ENCODE results near the gene ANKRD23.
A peak's percentile ranks its signal among the peaks of the same experiment; 100 is the strongest.
"Not testable (repeated sequence)": the region's sequence is repeated elsewhere in the genome, so short reads cannot be mapped to it uniquely, and the experiment has no call there.

Gene ANKRD23

DNA sequence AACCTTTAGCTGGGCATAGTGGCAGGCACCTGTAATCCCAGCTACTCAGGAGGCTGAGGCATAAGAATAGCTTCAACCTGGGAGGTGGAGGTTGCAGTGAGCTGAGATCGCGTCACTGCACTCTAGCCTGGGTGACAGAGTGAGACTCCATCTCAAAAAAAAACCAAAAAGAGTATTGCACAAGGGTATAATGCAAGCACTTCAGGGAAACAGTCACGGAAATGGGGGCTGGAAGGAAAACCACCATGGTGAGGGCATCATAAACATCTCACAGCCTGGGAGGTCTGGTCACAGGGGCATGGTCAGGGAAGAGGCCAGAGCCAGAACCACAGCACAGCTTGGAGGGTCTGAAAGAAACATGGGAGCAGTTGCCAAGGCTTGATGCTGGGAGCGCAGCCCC lies 19.2 kb upstream of the ANKRD23 start:
- not testable (repeated sequence) for DNase-seq

DNA sequence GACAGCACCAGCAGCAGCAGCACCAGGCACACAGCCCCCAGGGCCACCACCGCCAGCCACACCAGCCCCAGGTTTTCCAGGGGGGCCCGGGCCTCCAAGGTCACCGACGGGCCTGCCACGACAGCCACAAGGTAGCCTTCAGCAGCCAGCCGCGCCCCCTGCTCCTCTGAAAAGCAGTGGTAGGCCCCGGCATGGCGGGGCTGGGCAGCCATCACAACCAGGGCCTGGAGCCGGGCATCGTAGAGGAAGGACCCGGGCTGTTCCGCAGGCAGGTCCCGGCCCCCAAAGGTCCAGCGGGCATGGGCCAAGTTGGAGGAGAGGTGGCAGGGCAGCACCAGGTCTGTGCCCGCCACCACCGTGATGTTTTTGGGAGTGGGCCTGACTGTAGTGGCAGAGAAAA lies 17.3 kb upstream of the ANKRD23 start:
- DNase-seq = no peak

GRCh38 chr2:96860065-96861029 lies 16.5 kb upstream of the ANKRD23 start:
- no peak for DNase-seq

DNA sequence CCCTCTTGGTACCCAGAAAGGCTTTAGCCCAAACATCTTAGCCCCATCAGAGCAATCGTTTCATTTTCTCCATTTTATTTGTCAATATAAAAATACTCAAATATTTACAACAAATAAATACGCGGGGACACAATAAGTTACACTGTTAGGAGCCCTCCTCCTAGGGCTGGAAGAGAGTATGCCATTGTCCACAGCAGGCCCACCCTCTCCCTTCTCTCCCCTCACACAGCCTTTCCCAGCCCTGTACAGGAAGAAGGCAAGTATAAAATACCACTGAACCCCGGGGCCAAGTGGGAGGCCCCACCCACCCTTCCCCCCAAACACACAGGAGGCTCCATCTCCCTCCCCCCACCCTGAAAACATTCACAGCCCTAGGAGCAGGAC lies 15.9 kb upstream of the ANKRD23 start:
- DNase-seq = no peak

GRCh38 chr2:96859099-96859649 lies 15.4 kb upstream of the ANKRD23 start:
- no peak for DNase-seq

DNA sequence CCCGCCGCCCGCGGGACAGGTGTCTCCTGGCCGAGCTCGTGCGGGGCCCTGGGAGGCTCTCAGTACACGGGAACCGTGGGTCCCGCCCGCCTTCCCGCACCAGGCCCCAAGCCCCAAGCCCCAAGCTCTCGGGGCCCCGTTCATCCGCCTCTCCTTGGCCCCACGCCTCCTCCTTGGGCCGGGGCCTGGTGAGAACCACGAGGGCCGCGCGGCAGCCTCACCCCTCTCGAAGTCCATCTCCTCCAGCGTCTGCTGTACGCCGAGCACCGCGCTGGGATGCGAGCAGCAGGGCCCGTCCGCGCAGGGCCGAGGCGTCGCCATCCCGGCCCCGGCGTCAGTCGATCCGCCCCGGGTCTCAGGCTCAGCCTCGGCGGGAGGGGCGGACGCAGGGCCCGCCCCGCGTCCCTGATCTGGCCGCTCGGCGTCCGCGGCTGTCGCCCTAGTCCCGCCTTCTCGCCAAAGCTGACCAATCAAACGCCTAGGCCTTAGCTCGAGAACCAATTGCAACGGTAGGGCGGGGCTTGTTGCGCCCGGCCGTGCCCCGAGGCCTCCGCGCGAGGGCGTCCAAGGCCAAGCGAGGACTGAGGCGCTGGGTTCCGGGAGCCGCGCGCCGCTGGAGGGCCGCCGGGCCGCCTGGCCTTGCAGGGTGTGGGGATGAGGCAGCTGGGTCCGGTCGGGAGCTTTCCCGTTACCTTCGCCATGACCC lies 14.0 kb upstream of the ANKRD23 start, which contains the start of gene ANKRD39:
TSS of gene ANKRD39 (minus strand) at position 350 of the 706 bp plus-strand sequence. CDS start at position 321, 29 bp downstream.
- peak; percentile 96 for DNase-seq

- no peak for DNase-seq
These were observed 13.2 kb upstream of the ANKRD23 start for GRCh38 chr2:96856776-96857666.

- no peak for DNase-seq
These were observed 9.5 kb upstream of the ANKRD23 start for GRCh38 chr2:96853321-96853720.

DNA sequence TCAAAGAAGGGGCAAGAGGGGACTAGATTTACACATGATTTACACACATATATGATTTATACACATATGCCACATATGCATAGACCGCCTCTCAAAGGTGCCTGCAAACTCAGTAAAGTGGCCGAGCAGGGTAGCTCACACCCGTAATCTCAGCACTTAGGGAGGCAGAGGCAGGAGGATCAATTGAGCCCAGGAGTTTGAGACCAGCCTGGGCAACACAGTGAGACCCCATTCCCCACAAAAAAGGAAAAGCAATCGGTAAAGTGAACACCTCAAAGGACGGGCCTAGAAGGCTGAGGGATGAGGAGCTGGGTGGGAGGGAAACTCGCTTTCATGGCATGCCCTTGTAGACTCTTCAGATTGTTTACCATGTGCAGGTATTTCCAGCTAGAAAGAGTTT lies 8.8 kb upstream of the ANKRD23 start:
- no peak for DNase-seq

GRCh38 chr2:96848264-96848663 lies 4.4 kb upstream of the ANKRD23 start:
- no peak for DNase-seq

DNA sequence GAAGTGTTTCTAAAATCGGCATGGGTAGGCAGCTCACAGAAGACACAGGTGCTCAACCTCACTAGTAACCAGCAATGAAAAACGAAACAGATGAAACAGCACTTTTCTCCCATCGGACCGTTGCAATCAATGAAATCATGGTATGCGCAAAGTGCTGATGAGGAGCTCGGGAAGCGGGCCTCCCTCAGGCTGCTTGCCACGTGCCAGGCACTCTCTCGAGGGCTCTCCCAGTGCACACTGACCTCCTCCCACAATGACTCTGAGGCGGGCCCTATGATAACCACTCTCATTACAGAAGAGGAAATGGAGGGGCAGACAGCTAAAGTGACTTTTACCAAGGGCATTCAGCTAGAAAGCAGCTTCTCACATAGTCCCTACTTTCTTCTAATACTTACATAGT lies 3.8 kb upstream of the ANKRD23 start:
- no peak for DNase-seq

DNA sequence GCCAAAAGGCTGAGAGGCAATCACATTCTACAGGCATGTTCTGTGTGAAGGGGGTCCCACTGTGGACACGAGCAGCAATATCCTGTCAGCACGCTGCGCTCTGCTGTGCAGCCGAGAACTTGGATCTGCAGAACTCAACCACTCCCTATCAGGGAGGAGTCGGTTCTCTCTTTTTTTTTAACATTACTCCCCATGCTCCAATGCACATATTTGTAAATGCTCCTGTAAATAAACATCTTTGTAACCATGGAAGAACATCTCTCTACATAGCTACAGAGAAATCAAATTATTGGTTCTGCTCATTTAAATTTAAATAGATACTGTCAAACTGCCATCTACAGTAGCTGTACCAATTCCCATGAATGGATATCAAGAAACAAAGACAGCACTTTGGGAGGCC lies 3.0 kb upstream of the ANKRD23 start:
- no peak for DNase-seq

DNA sequence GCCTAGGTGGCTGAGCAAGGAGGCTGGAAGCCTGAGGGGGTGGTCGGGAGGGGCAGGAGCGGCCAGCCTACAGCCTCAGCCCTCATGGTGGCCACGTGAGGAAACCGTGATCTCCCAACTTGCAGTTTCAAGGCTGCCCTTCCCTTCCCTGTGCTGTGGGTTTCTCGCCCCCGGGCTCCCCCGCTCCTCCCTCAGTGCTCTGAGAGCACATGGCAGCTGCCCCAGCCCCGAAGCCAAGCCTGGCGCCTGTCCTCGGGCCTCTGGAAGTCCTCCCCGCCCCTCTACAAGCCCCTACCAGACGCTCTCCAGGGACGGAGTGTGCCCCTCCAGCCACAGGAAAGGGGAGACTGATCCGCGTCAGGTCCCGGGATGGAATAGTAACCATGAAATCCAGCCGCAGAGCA lies 586 bp upstream of the ANKRD23 start:
- DNase-seq = no peak

GRCh38 chr2:96842600-96842999 lies 1.2 kb downstream of the ANKRD23 start:
- no peak for DNase-seq

DNA sequence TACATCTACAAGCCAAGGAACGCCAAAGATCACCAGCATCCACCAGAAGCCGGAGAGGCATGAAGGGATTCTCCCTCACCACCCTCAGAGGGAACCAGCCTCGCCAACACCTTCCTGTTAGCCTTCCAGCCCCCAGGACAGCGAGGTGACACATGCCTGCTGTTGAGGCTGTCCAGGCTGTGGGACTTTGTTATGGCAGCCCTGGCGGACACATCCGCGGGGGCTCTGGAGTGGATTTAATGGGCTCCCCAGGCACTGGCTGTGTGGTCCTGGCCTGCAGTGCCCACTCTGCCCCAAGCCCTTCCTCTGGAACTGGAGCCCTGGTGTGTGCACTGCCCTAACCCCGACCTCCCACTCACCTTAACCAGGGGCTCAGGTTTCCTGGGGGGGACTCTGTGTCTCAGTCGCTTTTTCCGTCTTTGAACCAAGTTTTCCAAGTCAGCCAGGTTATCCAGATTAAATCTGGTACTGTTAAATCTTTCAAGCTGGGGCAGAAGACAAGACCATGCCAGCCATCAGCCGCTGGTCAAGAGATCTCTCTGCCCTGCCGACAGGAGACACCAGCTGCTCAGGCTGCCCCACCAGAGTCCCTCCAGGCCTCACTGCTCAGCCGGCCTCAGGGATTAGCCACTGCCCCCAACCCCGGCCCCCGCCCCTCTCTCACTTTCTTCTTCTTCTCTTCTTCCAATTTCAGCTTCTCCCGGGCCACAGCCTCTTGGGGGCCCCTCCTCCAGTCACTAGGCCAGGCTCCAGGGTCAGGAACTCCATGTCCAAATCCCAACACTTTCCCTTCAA lies 1.9 kb downstream of the ANKRD23 start:
- no peak for DNase-seq

- no peak for DNase-seq
These were observed 3.7 kb downstream of the ANKRD23 start for GRCh38 chr2:96839875-96840850.

GRCh38 chr2:96839293-96839874 lies 4.4 kb downstream of the ANKRD23 start:
- DNase-seq = no peak

DNA sequence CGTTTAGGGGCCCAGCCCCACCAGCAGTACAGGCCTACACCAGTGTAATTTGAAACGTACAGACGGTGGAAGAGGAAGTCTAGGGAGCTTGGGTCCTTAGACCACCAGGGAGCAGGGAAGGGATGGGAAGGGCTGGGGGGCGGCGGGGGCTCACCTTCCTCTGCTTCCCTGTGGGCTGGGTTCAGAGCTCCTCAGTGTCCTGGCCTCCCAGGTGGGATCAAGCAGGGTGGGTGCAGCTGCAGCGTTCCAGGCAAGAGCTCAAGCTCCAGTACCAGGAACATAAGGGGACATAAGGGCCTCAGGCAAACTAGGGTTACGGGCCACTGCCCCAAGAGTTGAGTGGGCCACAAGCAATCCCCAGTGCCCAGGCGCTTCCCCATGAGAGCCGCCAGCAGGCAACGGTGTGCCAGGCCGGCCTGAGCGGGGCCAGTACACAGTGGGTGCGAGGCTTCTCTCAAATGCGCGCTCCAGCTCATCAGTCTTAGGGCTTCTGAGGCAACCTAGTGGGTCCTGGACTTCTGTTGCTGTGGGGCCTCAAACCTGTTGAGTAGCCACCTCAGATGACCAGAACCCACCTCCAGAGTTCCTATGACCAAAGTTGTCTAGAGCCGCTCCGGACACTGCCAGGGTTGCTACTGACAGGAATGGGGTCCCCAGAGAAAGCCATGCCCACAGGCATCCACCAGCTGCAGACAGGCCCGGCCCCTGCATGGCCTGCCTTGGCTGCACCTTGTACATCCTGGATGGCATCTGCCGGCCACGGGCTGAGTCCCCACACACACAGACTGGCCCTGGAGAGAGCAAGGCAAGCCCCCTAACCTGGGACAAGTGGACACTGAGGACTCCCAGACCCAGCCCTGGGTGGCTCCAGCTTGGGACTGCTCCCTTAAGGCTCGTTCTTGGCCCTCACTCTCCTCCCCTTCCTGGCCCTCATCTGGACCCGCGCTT lies 5.2 kb downstream of the ANKRD23 start:
- DNase-seq = no peak

DNA sequence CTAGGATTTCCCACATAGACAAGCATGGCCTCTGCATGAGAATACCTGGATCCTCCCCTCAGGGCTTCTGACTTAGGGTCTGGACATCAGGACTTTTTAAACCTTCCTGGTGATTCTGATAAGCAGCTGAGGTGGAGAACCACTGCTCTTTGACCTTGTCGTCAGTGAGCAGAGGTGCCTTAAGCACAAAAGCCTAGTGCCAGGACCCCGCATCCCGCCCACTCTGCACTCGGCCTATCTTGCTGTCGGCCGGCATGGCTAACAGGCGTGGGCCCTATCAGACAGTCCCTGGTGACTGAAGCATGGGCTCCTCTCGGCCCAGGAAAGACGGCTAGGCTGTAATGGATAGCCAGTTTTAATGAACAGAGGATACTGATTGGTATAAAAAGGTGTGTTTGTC lies 6.2 kb downstream of the ANKRD23 start:
- DNase-seq = no peak

Data from NCI-H1436 (cell line).